Sciatic nerve (tissue), 2 donors: ENCODE data around the gene RAI1. TPM values are rescaled to one million over a fixed set of nuclear protein-coding genes. Genes with fewer than 3 reads are reported as not detected.
"Not testable (repeated sequence)": the region's sequence is repeated elsewhere in the genome, so short reads cannot be mapped to it uniquely, and the experiment has no call there.

Experiments
- ATAC-seq: fragments of 200-7000 bp; cut with Tn5 transposase; one replicate; pipeline ENCODE4 v1.9.1; 2020; ENCODE audit warnings: mild to moderate bottlenecking, moderate library complexity
- DNase-seq: peaks from one replicate; pipeline ENCODE4 v3.0.0-alpha.2; 2020; ENCODE audit warnings: low spot score
- intact Hi-C: fragments of 100-400 bp; cut with DNase I; formaldehyde crosslinking; loops from one replicate; pipeline ENCODE4 v1.14.2; 2022
- total RNA-seq: library from RNA; stranded (reverse); fragmentation: NEBNext Ultra II Directional; extraction: Animal tissue kit (Norgen Biotek cat#: 25700); gene quantifications from one replicate; pipeline ENCODE4 v1.2.1, GENCODE V29; 2021
- donor health status: DM: no; HTN: no; CAD: no.
- donor health status: DM: no; HTN: no; CAD: no.

The RAI1 gene
- total RNA-seq, 1 donor from 2014 or later: 62.0 TPM

- no peak for ATAC-seq
- no peak for DNase-seq
- intact Hi-C loops: loop anchor here (10.0 kb wide), 1 partner anchor 110 kb away; the partner anchor contains the start of gene RAI1
Observed at GRCh38 chr17:17795296-17795695, 114.0 kb downstream of the RAI1 start.

DNA sequence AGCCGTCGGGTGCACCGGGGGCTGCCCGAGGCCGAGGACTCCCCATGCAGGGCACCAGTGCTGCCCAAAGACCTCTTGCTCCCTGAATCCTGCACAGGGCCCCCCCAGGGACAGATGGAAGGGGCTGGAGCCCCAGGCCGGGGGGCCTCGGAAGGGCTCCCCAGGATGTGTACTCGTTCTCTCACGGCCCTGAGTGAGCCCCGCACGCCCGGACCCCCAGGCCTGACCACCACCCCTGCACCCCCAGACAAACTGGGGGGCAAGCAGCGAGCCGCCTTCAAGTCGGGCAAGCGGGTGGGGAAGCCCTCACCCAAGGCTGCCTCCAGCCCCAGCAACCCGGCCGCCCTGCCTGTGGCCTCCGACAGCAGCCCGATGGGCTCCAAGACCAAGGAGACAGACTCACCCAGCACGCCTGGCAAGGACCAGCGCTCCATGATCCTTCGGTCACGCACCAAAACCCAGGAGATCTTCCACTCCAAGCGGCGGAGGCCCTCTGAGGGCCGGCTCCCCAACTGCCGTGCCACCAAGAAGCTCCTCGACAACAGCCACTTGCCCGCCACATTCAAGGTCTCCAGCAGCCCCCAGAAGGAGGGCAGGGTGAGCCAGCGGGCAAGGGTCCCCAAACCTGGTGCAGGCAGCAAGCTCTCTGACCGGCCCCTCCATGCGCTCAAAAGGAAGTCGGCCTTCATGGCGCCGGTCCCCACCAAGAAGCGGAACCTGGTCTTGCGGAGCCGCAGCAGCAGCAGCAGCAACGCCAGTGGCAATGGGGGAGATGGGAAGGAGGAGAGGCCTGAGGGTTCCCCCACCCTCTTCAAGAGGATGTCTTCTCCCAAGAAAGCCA lies 114.9 kb downstream of the RAI1 start:
- intact Hi-C loops: loop anchor here (10.0 kb wide), 1 partner anchor 111 kb away; the partner anchor contains the start of gene RAI1
- DNase-seq (no peak), ATAC-seq (no peak)

GRCh38 chr17:17796787-17797061 lies 115.5 kb downstream of the RAI1 start:
- ATAC-seq: no peak
- DNase-seq: no peak
- intact Hi-C loops: loop anchor here (10.0 kb wide), 1 partner anchor 112 kb away; the partner anchor contains the start of gene RAI1

DNA sequence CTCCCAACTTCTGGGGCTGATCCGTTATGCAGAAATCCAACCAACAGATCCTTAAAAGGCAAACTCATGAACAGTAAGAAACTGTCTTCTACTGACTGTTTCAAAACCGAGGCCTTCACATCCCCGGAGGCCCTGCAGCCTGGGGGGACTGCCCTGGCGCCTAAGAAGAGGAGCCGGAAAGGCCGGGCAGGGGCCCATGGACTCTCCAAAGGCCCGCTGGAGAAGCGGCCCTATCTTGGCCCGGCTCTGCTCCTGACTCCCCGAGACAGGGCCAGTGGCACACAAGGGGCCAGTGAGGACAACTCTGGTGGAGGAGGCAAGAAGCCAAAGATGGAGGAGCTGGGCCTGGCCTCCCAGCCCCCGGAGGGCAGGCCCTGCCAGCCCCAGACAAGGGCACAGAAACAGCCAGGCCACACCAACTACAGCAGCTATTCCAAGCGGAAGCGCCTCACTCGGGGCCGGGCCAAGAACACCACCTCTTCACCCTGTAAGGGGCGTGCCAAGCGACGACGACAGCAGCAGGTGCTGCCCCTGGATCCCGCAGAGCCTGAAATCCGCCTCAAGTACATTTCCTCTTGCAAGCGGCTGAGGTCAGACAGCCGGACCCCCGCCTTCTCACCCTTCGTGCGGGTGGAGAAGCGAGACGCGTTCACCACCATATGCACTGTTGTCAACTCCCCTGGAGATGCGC lies 116.0 kb downstream of the RAI1 start:
- no peak for DNase-seq
- no peak for ATAC-seq
- intact Hi-C loops: loop anchor here (10.0 kb wide), 1 partner anchor 112 kb away; the partner anchor contains the start of gene RAI1

- ATAC-seq (no peak), DNase-seq (no peak)
- intact Hi-C loops: loop anchor here (10.0 kb wide), 1 partner anchor 113 kb away; the partner anchor contains the start of gene RAI1
Observed at GRCh38 chr17:17798010-17798556, 116.8 kb downstream of the RAI1 start.

DNA sequence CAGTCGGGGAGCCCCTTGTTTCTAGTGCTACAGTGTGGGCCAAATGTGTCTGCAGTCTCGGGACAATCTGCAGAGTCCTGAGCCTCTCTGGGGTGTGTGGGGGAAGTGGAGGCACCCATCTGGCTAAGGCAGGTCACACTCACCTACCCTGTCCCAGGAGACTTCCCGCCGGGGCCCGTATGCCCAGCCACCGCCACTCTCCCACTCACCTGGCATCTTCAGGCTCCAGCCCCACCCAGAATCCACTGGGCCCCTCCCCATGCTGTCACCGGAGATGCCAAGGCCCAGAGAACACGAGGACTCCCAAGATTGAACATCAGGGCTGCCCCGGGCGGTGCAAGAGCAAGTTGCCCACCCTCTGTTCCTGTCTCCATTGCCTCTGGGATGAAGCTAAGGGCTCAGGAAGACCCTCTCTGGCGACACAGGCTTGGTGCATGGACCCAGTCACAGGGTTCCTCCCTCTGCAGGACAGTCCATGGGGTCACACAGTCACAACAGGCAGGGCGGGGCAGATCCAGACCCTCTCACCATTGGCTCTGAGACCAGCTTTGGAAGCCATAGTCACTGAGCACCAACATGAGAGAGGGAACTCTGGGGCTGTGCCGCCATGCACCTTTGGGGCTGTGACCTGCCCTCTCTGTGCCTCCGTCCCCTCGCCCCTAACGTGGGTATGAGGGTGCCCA lies 117.5 kb downstream of the RAI1 start:
- ATAC-seq: no peak
- no peak for DNase-seq
- intact Hi-C loops: loop anchor here (10.0 kb wide), 1 partner anchor 114 kb away; the partner anchor contains the start of gene RAI1

GRCh38 chr17:17800504-17801021 lies 119.3 kb downstream of the RAI1 start:
- ATAC-seq (peak; percentile 15), DNase-seq (no peak)
- intact Hi-C loops: no loop called here

DNA sequence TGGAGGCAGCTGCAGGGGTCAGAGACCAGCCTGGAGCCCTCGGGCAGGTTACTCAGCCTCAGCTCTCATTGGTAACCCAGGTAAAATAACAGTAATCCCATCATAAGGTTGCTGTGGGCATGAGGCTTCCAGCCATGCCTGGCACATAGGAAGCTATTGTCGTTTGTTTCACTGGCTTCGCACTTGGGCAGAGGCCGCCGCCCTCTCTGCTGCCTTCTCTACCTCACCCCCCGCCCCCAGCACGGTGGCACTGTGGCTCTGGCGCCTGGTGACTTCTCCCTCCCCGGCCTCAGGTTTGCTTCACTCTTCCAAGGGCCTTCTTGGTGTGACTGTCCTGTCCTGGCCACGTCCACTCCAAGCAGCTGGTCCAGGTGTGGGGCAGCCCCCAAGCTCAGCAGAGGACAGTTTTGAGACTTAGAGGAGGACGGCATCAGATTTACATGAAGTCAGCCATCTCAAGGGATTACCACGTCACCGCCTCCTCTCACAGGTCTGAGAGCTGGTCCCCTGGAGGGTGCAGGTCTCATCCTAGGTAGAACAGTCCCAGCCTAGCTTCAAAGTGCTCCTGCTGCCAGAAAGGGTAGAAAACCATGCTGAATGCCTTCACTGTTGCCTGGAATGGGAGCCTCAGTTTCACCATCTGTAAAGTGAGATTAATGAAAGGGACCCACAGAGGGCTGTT lies 120.7 kb downstream of the RAI1 start:
- intact Hi-C loops: no loop called here
- DNase-seq: no peak
- no peak for ATAC-seq

GRCh38 chr17:17804007-17804406 lies 122.7 kb downstream of the RAI1 start:
- intact Hi-C loops: no loop called here
- DNase-seq (no peak), ATAC-seq (no peak)

DNA sequence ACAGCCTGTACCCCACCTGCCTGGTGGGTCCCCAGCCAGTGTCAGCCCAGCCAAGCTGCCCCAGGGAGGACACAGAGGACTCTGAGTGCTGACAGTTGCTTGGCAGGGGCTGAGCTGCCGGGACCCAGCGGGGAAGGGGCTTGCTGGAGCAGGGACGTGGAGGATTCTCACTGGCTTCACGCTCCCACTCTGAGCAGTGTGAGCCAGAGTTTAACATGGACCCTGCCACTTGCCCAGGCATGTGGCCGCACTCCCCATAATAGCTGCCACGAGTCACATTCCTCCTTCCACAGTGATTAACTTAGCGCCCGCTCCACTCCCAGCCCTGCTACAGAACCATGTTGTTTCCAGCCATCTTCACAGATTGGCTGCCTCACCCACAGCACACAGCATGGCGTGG lies 124.3 kb downstream of the RAI1 start:
- ATAC-seq (no peak), DNase-seq (no peak)
- intact Hi-C loops: no loop called here

GRCh38 chr17:17806035-17806434 lies 124.8 kb downstream of the RAI1 start:
- intact Hi-C loops: no loop called here
- ATAC-seq: no peak

GRCh38 chr17:17806611-17807274 lies 125.5 kb downstream of the RAI1 start:
- no peak for ATAC-seq
- intact Hi-C loops: no loop called here

More at GRCh38 chr17:17806035-17806434, 124.8 kb downstream of the RAI1 start:
- DNase-seq: no peak

DNA sequence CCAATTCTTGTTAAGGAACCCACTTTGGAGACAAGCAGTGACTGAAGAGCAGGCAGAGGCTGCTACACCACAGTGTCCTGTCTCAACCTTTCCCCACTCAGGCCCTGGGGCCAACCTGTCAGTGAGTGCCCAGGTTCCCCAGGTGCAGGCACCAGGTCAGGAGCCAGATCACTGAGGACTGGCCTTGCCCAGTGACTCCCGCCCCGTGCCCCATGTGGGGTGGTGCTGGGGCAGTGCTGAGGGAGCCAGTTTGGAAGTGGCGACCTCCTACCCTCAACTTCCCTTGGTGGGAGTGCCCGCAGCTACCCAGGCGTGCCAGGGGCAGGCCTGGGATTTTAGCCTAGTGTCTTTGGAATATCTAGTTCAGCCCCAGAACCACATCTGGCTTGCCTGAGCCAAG lies 126.2 kb downstream of the RAI1 start:
- DNase-seq (no peak), ATAC-seq (no peak)
- intact Hi-C loops: no loop called here

More at GRCh38 chr17:17806611-17807274, 125.5 kb downstream of the RAI1 start:
- no peak for DNase-seq

GRCh38 chr17:17808200-17808599 lies 126.9 kb downstream of the RAI1 start:
- DNase-seq, intact Hi-C loops, ATAC-seq: not testable (repeated sequence)

GRCh38 chr17:17808706-17809432 lies 127.6 kb downstream of the RAI1 start:
- intact Hi-C loops: no loop called here
- ATAC-seq: no peak
- DNase-seq: no peak

DNA sequence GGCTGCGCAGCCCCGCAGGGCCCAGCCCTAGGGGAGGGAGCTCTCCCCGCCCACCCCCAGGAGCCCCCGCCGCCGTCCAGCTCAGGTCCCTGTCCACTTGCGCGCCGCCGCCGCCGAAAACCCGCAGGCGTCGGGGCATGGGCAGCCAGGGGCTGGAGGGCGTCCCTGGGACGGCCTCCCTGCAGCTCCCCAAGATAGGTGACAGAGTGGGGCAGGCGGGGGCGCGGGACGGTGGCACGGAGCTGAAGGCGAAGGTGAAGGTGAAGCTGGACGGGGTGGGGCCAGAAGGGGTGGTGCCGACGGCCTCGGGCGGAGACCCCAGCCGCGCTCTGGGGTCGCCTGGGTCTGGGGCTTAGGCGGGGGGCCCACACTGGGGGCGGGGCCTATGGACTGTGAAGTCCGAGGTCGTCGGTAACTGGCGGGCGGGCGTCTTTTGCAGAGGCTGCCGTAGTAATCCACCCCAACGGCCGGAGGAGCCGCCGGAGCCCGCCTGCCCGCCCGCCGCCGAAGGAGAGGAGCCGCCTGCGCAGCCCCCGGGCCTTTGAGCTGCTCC lies 128.3 kb downstream of the RAI1 start:
- ATAC-seq (no peak), DNase-seq (no peak)
- intact Hi-C loops: no loop called here
